HAP-1 (cell line): Measurements from ENCODE around the gene NTNG2.
A peak's percentile ranks its signal among the peaks of the same experiment; 100 is the strongest.

Experiments
- DNase-seq, 2 experiments: peaks; one replicate each; pipeline ENCODE4 v3.0.0-alpha.2; 2016 to 2020; ENCODE audit warnings: low spot score in 2 of 2
- H3K27me3 ChIP-seq: fragments of 250-450 bp; sonication (Bioruptor Pico); 2 replicates; pipeline ENCODE4 v1.5.1; 2020; ENCODE audit warnings: low read depth, mild to moderate bottlenecking, moderate library complexity
- H3K36me3 ChIP-seq: fragments of 250-450 bp; sonication (Bioruptor Pico); replicated peaks from 2 replicates; pipeline ENCODE4 v1.5.1; 2020; ENCODE audit warnings: mild to moderate bottlenecking
- H3K4me1 ChIP-seq: fragments of 250-450 bp; sonication (Bioruptor Pico); 2 replicates; pipeline ENCODE4 v1.5.1; 2020; ENCODE audit warnings: mild to moderate bottlenecking
- H3K4me3 ChIP-seq: fragments of 250-450 bp; sonication (Bioruptor Pico); 2 replicates; pipeline ENCODE4 v1.5.1; 2020; ENCODE audit warnings: mild to moderate bottlenecking, moderate library complexity
- H3K9me3 ChIP-seq: fragments of 250-450 bp; sonication (Bioruptor Pico); 2 replicates; pipeline ENCODE4 v1.5.1; 2020; ENCODE audit warnings: mild to moderate bottlenecking, moderate library complexity
- in situ Hi-C: fragments of 300-500 bp; cut with MboI; formaldehyde crosslinking; loops from 3 replicates; pipeline ENCODE4 v1.14.3; 2020; ENCODE audit warnings: low sequenced_read_pairs, inconsistent platforms, mixed read lengths

NTNG2 gene

DNA sequence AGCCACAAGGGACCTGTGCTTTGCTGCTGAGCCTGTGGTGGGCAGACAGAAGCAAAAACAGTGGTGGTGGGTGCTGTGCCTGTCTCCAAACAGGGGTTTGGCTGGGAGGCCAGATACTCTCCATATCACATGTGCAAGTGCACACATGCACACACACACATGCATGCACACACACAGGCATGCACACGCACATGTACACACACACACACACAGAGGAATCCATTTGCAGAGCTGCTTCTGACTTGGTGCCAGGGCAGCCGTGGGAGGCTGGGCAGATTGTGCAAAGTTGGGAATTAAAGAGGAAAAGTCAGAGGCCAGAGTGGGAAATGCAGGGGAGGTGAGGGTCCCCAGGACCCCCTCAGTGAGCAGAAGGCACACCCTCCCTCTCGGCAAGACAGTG, 71.3 kb downstream of the NTNG2 start:
- no peaks in the 10 kb centered on the region for H3K27me3 ChIP-seq
- no peaks in the 10 kb centered on the region for H3K4me1 ChIP-seq
- no peaks in the 10 kb centered on the region for H3K36me3 ChIP-seq
- H3K9me3 ChIP-seq: no peaks in the 10 kb centered on the region
- in situ Hi-C loops: no loop called here
- no peak overlapping the region for H3K4me3 ChIP-seq
- no peak for DNase-seq

DNA sequence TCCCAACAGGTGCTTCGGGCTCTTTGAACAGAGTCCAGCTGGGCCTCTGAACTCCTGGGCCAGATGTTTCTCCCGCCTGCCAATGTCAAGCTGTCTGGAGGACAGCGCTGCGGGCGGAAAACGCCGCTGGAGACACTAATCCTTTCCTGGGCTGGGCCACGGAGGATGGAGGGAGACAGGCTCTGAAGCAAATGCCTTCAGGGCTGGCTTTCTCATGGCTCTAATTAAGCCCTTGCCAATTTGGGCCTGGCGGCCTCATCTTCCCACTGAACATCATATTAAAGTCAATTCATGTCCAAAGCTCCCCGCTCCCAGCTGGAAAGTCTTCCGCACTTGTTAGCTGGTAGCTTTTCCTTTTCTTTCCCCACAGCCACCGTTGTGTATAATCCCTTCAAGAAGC, 72.7 kb downstream of the NTNG2 start:
- no peaks in the 10 kb centered on the region for H3K36me3 ChIP-seq
- no peaks in the 10 kb centered on the region for H3K4me1 ChIP-seq
- no peaks in the 10 kb centered on the region for H3K27me3 ChIP-seq
- DNase-seq: no peak
- no peaks in the 10 kb centered on the region for H3K9me3 ChIP-seq
- H3K4me3 ChIP-seq: no peak overlapping the region
- in situ Hi-C loops: no loop called here

GRCh38 chr9:132235125-132235524, 73.3 kb downstream of the NTNG2 start:
- DNase-seq: no peak
- Histone ChIP-seq H3K36me3 (no peaks in the 10 kb centered on the region), H3K9me3 (no peaks in the 10 kb centered on the region), H3K4me3 (no peak overlapping the region), H3K27me3 (no peaks in the 10 kb centered on the region), H3K4me1 (no peaks in the 10 kb centered on the region)
- in situ Hi-C loops: no loop called here

- peaks cover 5% of the 10 kb centered on the region for H3K4me1 ChIP-seq
- no peaks in the 10 kb centered on the region for H3K36me3 ChIP-seq
- H3K27me3 ChIP-seq: no peaks in the 10 kb centered on the region
- no peak overlapping the region for H3K4me3 ChIP-seq
- in situ Hi-C loops: no loop called here
- DNase-seq: peak; percentile 71 to 89
- no peaks in the 10 kb centered on the region for H3K9me3 ChIP-seq
Observed at GRCh38 chr9:132235894-132236661, 74.2 kb downstream of the NTNG2 start.

- H3K4me1 ChIP-seq: peaks cover 5% of the 10 kb centered on the region
- no peak for DNase-seq
- no peak overlapping the region for H3K4me3 ChIP-seq
- H3K27me3 ChIP-seq: no peaks in the 10 kb centered on the region
- in situ Hi-C loops: no loop called here
- no peaks in the 10 kb centered on the region for H3K9me3 ChIP-seq
- H3K36me3 ChIP-seq: no peaks in the 10 kb centered on the region
Observed at GRCh38 chr9:132236662-132237311, 74.9 kb downstream of the NTNG2 start.

DNA sequence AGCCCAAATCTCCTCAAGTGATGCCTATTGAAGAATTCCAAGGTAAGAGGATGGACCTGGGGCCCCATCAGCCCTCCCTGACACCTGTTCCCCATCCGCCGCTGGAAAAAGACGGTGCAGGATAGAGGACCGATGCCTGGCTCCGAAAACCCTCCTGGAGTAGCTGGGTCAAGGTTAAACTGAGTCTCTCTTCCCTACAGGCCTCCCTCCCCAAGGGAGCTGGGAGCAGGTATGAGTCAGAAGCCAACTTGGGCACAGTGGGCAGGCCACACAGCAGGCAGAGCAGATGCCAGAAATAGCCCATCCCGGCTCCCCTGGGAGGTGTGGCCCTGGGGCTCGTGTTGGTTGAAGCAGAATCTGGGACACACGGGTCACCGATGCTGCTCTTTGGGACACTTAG, 75.6 kb downstream of the NTNG2 start:
- H3K4me3 ChIP-seq: no peak overlapping the region
- H3K4me1 ChIP-seq: peaks cover 5% of the 10 kb centered on the region
- H3K9me3 ChIP-seq: no peaks in the 10 kb centered on the region
- no peak for DNase-seq
- no peaks in the 10 kb centered on the region for H3K27me3 ChIP-seq
- in situ Hi-C loops: no loop called here
- H3K36me3 ChIP-seq: no peaks in the 10 kb centered on the region

- H3K9me3 ChIP-seq: no peaks in the 10 kb centered on the region
- no peaks in the 10 kb centered on the region for H3K36me3 ChIP-seq
- H3K27me3 ChIP-seq: no peaks in the 10 kb centered on the region
- H3K4me1 ChIP-seq: peaks cover 5% of the 10 kb centered on the region
- DNase-seq: no peak
- in situ Hi-C loops: no loop called here
- H3K4me3 ChIP-seq: no peak overlapping the region
Observed at GRCh38 chr9:132238026-132238972, 76.4 kb downstream of the NTNG2 start.

DNA sequence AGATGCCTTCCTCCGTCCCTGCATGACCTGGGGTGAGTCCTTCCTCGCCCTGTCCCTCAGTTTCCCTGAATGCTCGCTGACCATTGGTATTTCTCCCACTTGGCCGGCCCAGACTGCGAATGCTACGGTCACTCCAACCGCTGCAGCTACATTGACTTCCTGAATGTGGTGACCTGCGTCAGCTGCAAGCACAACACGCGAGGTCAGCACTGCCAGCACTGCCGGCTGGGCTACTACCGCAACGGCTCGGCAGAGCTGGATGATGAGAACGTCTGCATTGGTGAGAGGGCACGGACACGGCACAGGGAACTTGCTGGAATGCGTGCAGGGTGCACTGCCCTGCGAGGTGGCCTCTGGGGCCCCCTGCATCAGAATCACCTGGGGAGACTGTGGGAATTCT, 77.1 kb downstream of the NTNG2 start:
- DNase-seq: no peak
- Histone ChIP-seq H3K4me1 (peaks cover 5% of the 10 kb centered on the region), H3K9me3 (no peaks in the 10 kb centered on the region), H3K27me3 (no peaks in the 10 kb centered on the region), H3K4me3 (no peak overlapping the region), H3K36me3 (no peaks in the 10 kb centered on the region)
- in situ Hi-C loops: no loop called here

- DNase-seq: no peak
- Histone ChIP-seq H3K36me3 (no peaks in the 10 kb centered on the region), H3K27me3 (no peaks in the 10 kb centered on the region), H3K4me1 (peaks cover 5% of the 10 kb centered on the region), H3K4me3 (no peak overlapping the region), H3K9me3 (no peaks in the 10 kb centered on the region)
- in situ Hi-C loops: no loop called here
Observed at GRCh38 chr9:132239518-132239917, 77.7 kb downstream of the NTNG2 start.

- Histone ChIP-seq H3K9me3 (no peaks in the 10 kb centered on the region), H3K4me1 (peaks cover 5% of the 10 kb centered on the region), H3K36me3 (no peaks in the 10 kb centered on the region), H3K4me3 (peak overlapping the region; percentile 24), H3K27me3 (no peaks in the 10 kb centered on the region)
- DNase-seq: no peak
- in situ Hi-C loops: no loop called here
Observed at GRCh38 chr9:132239999-132240840, 78.4 kb downstream of the NTNG2 start.

DNA sequence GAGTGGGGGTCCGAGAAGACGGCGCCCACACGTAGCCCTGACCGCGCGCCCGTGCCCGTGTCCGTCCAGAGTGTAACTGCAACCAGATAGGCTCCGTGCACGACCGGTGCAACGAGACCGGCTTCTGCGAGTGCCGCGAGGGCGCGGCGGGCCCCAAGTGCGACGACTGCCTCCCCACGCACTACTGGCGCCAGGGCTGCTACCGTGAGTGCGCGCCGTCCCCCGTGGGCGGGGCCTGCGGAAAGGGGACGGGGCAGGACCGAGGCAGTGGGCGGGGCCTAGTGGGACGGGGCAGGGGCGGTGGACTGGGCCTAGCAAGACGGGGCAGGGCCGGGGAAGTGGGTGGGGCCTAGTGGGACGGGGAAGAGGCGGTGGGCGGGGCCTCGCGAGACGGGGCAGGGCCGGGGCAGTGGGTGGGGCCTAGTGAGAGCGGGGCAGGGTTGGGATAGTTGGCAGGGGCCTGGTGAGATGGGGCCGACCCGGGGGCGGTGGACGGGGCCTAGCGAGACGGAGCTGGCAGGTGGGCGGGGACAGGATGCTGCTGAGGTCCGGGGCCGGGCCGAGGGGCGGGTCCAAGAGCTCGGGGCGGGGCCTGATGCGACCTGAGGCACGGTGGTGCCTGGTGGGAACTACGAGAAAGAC, 79.1 kb downstream of the NTNG2 start:
- H3K36me3 ChIP-seq: no peaks in the 10 kb centered on the region
- peaks cover 5% of the 10 kb centered on the region for H3K4me1 ChIP-seq
- H3K4me3 ChIP-seq: peak overlapping the region; percentile 43
- in situ Hi-C loops: no loop called here
- no peaks in the 10 kb centered on the region for H3K27me3 ChIP-seq
- H3K9me3 ChIP-seq: no peaks in the 10 kb centered on the region
- DNase-seq: peak; percentile 98 to 100

- Histone ChIP-seq H3K27me3 (no peaks in the 10 kb centered on the region), H3K9me3 (no peaks in the 10 kb centered on the region), H3K36me3 (no peaks in the 10 kb centered on the region), H3K4me3 (peak overlapping the region; percentile 43), H3K4me1 (peaks cover 5% of the 10 kb centered on the region)
- in situ Hi-C loops: no loop called here
- no peak for DNase-seq
Observed at GRCh38 chr9:132241483-132241839, 79.6 kb downstream of the NTNG2 start.
